Measurements from ENCODE around the gene TOM1L1. TPM values are rescaled to one million over a fixed set of nuclear protein-coding genes. Genes with fewer than 3 reads are reported as not detected.

TOM1L1 gene
- total RNA-seq, 6 experiments from 2014 or later, result 15.4 to 26.0 (median 21.7) TPM

GRCh38 chr17:54898576-54898975 is 2.1 kb upstream of the TOM1L1 start:
- Mint-ChIP-seq H3K27me3 (ENCODE audit: insufficient read depth) (peaks cover 8% of the 10 kb centered on the region), H3K27ac (no peak overlapping the region), H3K36me3 (ENCODE audit: low read depth) (no peaks in the 10 kb centered on the region; the same call in 1 of the 2 replicates), H3K9me3 (no peaks in the 10 kb centered on the region), H3K4me1 (ENCODE audit: low read depth) (0 out of 2 replicates have a peak, but pooled peaks cover 7% of the 10 kb centered on the region), H3K4me3 (no peak overlapping the region)
- no peak for DNase-seq
- TF ChIP-seq CTCF (IDR thresholded peaks at IDR 0.05), result no peak

GRCh38 chr17:54899201-54899600 is 1.5 kb upstream of the TOM1L1 start:
- Mint-ChIP-seq H3K4me3 (no peak overlapping the region), H3K27me3 (ENCODE audit: insufficient read depth) (peaks cover 8% of the 10 kb centered on the region), H3K36me3 (ENCODE audit: low read depth) (no peaks in the 10 kb centered on the region; the same call in 1 of the 2 replicates), H3K4me1 (ENCODE audit: low read depth) (0 out of 2 replicates have a peak, but pooled peaks cover 7% of the 10 kb centered on the region), H3K9me3 (no peaks in the 10 kb centered on the region), H3K27ac (no peak overlapping the region)
- TF ChIP-seq CTCF (IDR thresholded peaks at IDR 0.05), result no peak
- DNase-seq, result no peak

- TF ChIP-seq CTCF (IDR thresholded peaks at IDR 0.05), result no peak
- Mint-ChIP-seq H3K4me3 (peak overlapping the region; percentile 72), H3K36me3 (ENCODE audit: low read depth) (no peaks in the 10 kb centered on the region; the same call in 1 of the 2 replicates), H3K27me3 (ENCODE audit: insufficient read depth) (peaks cover 8% of the 10 kb centered on the region), H3K27ac (no peak overlapping the region), H3K4me1 (ENCODE audit: low read depth) (0 out of 2 replicates have a peak, but pooled peaks cover 7% of the 10 kb centered on the region), H3K9me3 (no peaks in the 10 kb centered on the region)
- no peak for DNase-seq
Observed at GRCh38 chr17:54899721-54900456, 763 bp upstream of the TOM1L1 start.

- Mint-ChIP-seq H3K4me3 (peak overlapping the region; percentile 96), H3K27me3 (ENCODE audit: insufficient read depth) (peaks cover 8% of the 10 kb centered on the region)
- DNase-seq, result peak; percentile 15
Observed at GRCh38 chr17:54901230-54901822, 674 bp downstream of the TOM1L1 start.

GRCh38 chr17:54902017-54902416 is 1.4 kb downstream of the TOM1L1 start:
- H3K27me3 Mint-ChIP-seq (ENCODE audit: insufficient read depth), result peaks cover 4% of the 10 kb centered on the region
- H3K36me3 Mint-ChIP-seq (ENCODE audit: low read depth), result peaks cover 6% of the 10 kb centered on the region; the same call in 1 of the 2 replicates
- H3K4me3 Mint-ChIP-seq, result peak overlapping the region; percentile 96
- H3K9me3 Mint-ChIP-seq, result no peaks in the 10 kb centered on the region
- DNase-seq, result no peak
- peak overlapping the region; percentile 81 for H3K27ac Mint-ChIP-seq
- H3K4me1 Mint-ChIP-seq (ENCODE audit: low read depth), result 0 out of 2 replicates have a peak, but pooled peaks cover 7% of the 10 kb centered on the region
- TF ChIP-seq CTCF (IDR thresholded peaks at IDR 0.05), result no peak

More at GRCh38 chr17:54901230-54901822, 674 bp downstream of the TOM1L1 start:
- peak overlapping the region; percentile 81 for H3K27ac Mint-ChIP-seq
- no peak for TF ChIP-seq CTCF (IDR thresholded peaks at IDR 0.05)
- H3K36me3 Mint-ChIP-seq (ENCODE audit: low read depth), result no peaks in the 10 kb centered on the region; the same call in 1 of the 2 replicates
- H3K4me1 Mint-ChIP-seq (ENCODE audit: low read depth), result 0 out of 2 replicates have a peak, but pooled peaks cover 7% of the 10 kb centered on the region
- no peaks in the 10 kb centered on the region for H3K9me3 Mint-ChIP-seq
